CD4-positive, alpha-beta T cell treated with Interferon alpha-2 for 1 hour (primary cell): ENCODE data around the gene TXN.
"Not testable (repeated sequence)": the region's sequence is repeated elsewhere in the genome, so short reads cannot be mapped to it uniquely, and the experiment has no call there.

ENCODE experiments used
- DNase-seq, 2 donors: peaks; one replicate each; pipeline ENCODE4 v3.0.0-alpha.2; 2020 to 2022

Gene TXN

DNA sequence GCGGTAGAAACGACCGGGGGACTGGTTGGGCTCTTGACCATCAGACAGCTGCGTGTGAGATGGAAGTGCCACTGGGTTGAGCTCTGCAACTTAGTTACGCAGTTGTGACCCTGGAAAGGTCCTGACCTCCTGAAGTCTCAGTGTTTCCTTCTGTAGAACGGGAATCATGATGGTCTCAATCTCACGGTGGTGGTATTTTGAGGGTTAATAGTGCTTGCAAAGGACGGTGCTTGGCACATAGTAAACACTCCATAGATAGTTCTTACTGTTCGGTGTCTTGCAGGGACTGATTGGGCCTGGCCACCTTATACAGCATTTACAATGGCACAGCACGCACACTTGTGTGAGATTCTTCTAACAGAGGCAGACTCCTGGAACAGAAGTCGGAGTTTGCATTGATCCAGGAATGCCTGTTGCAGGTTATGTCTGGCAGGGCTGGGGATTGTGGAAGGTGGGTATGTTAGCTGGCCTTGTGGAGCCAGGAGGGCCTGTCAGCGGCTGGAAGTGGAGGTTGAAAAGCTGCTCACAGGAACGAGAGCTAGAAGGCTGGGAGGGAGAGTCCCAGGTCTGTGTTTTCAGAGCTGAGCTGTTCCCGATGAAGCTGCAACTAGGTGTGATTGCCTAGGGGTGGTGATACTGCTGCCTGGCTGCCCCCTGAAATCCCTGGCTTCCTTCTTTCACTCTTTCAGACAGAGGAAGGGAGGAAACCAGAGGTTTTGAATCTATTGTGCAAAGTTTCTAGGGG is 962 bp upstream of the TXN start:
- DNase-seq = no peak

DNA sequence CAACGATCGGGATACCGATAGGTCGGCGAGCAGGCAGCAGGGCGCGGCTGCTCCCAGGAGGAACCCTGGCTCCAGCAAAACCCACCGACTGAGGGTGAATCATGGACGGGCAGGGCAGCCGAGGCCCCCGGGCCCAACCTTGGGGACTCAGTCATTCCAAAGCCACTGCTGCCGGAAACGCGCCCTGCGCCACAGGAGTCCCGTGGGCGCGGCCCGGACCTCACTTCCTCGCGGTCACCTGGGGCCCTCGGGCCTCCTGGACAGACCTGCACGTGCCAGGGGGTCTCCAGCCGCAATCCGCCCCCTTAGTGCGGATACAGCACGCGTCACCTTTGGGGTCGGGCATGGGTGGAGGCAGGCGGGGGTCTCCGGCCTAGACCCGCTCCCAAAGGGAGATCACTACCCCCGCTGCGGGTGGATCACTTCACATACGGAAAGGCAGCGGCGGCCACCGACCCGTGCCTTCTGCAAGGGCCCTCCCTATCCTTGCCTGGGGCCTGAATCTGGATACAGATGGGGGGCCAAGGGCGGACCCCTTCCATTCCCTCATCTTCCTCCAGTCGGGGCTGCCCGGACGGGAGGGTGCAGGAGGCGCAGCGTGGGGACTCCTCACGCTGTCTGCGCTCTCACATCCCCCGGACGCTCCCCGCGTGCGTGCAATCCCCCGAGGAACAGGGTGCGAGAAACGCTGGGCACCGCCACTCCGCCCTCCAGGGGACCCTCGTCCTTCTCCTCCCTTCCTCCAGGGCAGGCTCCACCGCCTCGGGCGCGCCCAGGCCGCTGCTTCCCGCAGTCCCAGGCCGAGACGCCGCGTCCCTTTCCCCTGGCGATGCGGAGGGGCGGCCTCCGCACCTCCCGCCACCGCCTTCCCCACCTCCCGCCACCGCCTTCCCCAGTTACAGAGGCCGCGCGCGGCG is 586 bp downstream of the TXN start:
- peak; percentile 9 to 28 for DNase-seq

DNA sequence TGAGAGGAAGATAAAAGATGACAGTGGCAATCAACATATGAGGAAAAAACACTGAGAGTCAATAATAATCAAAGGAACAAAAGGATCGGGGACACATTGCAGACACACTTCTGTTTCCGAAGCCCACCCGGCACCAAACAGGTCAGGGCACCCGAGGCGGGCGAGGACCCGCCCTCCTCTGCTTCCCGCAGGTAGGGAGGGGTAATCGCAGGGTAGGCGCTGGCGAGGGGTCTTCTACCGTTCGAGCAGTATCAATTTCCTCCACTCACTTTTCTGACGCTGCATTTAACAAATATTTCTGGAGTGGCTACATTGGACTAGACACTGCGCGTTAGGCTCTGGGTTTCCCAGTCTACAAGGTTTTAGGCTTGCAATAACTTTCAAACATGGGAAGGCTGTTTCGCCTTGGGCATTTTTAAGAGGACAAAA is 1.3 kb downstream of the TXN start:
- DNase-seq = peak in 1 of 2 donors; percentile 11

DNA sequence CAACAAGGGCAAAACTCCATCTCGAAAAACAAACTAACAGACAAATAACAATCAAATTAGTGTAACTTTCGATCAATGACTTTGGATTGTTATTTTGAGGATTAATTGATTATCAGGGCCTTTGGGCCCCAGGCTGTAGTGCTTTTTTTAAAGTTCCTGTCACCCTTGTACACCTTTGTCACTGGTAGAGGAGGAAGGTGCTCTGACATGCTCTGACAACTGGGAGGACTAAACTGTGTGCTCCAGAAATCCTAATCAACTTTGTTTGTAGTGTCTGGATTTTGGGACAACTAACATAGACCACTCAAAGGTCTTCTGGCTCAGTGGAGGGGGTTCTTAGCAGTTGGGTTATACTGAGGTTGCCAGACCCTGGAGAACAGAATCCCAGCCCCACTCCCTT is 1.8 kb downstream of the TXN start:
- DNase-seq = no peak

DNA sequence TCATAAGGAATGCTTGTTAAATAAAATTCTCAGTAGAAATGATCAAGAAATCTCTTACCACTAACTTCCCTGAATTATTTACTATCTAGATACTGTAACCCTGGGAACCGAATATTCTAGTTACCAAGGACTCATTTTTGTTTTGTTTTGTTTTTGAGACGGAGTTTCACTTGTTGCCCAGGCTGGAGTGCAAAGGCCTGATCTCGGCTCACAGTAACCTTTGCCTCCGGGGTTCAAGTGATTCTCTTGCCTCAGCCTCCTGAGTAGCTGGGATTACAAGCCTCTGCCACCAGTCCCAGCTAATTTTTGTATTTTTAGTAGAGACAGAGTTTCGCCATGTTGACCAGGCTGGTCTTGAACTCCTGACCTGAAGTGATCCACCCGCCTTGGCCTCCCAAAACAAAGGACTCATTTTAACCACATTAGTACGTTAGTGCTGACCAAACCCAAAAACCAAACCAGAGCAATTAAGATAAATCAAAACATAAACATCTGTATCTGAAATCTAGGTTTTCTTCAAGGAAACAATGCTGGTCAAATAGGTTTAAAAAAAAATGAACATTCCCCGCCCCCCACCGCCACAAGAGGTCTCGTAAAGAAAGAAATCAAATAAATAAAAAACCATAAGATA is 3.7 kb downstream of the TXN start:
- DNase-seq = no peak

DNA sequence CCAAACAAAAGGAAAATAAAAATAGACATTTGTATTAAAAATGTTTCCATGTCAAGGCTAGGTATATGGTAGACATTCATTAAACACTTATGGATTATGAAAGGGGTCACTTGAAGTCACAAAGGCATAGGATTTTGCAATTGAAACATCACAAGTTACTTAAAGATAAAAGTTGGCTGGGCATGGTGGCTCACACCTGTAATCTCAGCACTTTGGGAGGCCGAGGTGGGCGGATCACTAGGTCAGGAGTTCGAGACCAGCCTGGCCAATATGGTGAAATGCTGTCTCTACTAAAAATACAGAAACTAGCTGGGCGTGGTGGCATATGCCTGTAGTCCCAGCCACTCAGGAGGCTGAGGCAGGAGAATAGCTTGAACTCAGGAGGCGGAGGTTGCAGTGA is 4.5 kb downstream of the TXN start:
- DNase-seq = not testable (repeated sequence)

DNA sequence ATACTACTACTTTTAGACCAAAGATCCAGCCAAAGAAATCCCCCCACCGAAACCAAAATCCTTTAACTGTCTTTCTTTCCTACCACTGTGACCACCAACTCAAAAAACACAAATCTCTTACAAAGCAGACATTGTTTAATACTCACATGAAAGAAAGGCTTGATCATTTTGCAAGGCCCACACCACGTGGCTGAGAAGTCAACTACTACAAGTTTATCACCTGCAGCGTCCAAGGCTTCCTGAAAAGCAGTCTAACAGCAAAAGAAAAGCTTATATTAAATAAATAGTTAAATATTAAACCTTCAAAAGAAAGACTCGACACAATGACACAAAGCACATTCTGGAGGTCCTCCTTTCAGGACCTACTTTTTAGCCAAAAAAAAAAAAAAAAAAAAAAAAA is 5.1 kb downstream of the TXN start:
- no peak for DNase-seq

DNA sequence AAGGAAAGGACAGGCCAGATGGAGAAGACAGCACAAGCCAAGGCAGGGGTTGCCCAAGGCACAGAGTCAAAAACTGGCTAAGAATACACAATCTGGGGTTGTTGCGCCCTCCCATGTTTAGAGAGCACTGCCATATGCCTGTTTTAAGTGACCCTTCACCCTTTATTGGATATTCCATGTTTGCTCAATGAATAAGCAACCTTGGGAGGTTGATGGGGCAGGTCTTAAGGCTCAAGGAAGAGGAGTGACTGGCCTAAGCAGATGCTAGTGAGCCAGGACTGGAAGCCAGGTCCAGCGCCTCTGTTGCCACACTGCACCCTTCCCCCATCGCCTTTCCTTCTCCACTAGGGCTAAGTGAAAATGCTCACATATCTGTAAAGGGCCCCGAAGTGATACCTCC is 6.7 kb downstream of the TXN start:
- no peak for DNase-seq

DNA sequence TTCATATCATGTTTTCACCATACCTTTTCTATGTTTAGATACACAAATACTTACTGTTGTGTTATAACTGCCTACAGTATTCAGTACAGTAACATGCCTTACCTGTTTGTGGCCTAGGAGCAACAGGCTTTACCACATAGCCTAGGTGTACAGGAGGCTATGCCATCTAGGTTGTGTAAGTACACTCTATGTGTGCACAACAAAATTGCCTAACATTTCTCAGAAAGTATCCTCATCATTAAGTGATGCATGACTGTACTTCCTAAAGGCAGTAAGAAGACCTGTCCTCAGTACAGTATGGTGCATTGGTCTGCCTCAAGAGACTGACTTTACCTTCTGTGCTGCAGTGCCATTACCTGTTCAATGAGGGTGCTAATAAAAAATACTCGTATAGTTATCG is 7.9 kb downstream of the TXN start:
- no peak for DNase-seq

DNA sequence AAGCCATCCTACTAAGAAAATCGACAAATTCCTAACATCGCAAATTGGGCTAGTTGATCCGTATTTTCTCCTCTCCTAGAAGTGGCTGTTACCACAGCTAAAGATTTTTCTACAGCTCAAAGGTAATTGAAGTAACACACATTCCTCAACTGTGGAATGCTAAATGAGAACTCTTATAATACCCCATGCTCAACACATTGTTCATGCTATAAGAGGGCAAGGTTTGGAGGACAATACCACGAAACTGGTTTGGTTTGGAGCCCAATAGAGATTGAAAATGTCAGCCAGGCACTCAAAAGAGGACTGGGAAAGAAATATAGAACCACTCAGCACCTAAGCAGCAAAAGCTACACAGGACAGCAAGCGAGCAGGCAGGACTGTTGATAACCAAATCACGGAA is 10.1 kb downstream of the TXN start:
- DNase-seq = no peak

DNA sequence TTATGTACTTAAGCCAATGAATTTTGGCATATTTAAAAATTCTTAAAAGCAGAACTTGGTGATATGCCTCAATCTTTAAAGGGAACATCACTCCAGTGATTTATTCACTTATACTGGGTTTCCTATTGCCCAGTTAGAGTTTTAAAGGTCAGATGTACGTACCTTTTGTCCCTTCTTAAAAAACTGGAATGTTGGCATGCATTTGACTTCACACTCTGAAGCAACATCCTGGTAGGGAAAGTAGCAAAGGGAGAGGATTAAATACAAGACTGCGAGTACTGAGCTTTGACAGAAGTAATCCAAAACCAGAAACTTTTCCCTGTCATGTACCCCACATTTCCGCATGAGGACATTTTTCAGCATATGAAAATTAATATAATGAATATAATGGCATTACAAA is 11.7 kb downstream of the TXN start:
- no peak for DNase-seq

DNA sequence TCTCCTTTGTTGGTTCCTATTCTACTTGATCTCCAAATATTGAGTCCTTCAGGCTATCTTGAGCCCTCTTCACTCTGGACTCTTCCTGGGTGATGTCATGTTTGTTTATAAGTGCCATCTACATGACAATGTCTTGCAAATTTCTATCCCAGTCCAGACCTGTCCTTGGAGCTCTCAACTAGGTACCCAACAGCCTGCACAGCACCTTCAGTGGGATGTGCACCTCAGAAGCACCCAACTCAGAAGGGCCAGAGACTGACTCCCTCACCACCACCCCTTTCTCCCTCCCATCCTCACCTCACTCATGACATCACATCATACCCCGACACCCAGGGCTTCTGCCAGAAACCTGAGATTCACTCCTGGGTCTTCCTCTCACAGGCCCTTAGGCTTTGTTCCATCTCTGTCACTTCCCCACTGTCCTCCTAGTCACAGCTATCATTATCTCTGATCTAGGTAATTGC is 14.4 kb downstream of the TXN start:
- DNase-seq = no peak

DNA sequence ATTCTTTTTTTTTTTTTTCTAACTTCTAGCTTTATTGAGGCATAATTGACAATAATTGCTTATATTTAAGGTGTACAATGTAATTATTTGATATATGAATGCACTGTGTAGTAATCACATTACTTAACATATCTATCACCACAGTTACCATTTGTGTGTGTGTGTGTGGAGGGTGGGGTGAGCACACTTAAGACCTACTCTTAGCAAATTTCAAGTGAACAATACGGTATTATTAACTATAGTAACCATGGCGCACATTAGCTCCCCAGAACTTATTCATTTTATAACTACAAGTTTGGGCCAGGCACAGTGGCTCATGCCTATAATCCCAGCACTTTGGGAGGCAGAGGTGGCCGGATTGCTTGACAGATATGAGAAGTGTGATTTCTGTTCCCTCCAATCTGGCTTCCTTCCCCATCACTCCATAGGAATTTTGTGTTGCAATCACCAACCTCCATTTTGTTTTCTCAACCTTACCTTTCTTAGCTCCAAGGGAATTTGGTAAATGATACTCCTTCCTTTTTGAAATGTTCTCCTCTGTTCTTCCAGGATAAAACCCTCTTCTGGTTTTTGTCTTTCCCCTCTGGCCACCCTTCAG is 14.9 kb downstream of the TXN start:
- no peak for DNase-seq

DNA sequence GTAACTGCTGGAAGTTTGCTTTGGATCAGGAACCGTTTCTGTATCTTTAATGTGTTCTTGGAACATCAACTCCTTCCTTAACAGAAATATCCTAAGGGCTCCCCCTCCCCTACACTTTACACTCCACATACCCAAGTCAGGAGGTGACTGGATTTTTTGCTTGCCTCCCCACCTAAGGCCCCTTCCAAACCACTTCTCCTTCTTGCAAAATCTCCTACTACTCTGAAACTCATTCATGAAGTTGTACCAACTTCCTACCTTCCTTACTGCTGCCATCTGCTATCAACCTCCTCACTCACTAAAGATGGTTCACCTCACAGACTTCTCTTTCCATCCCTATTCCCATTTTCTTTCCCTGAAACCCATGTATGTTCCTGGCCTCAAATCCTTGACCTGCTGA is 16.1 kb downstream of the TXN start:
- DNase-seq = no peak

DNA sequence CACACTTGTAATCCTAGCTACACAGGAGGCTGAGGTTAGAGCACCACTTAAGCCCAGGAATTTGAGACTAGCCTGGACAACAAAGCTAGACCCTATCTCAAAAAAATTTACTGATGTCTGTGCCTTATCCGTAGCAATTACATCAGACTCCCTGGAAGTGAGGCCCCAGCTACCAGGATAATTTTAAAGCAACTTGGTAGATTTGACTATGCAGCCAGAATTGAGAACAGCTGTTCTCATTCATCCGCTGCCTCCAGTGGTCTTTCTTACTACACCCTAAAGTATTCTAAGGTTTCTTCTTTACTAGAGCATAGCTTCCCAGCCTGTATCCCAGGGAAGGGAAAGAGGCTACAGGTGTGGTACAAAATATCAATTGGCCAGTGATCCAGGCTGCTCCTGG is 28.0 kb downstream of the TXN start:
- no peak for DNase-seq

DNA sequence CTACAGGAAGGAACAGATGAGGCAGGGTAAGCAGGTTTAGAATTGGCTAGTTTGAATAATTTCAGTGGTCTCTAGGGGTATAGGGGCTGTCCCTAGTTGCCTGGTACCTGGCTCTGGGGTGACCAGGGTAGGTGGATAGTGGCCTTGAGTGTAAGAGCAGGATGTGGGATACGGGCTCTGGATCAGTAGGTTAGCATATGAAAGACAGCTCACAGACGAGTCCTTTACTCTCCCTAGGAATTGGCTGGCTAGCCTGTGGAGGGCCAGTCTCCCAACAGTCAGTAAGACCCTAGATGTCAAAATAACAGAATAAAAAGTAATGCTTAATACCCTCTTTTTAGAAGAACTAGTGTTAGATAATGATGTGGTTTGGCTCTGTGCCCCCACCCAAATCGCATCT is 31.7 kb downstream of the TXN start:
- DNase-seq = no peak

DNA sequence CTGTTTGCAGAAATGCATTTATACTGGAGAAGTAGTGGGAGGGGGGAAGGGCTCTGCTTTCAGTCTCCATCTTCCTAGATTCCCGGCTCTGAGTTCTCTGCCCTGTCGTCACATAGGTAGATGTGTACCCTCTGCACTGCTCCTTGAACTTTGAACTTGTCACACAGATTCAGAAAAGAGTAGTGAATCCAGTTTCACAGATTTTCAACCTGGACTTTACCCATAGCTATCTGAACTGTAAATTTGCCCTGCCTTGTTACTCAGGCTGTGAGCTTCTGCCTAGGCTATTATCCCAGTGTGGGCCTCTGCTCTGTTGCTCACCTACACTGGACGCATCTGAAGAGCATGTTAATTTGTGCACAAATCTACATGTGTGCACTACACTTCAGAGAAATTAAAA is 35.5 kb downstream of the TXN start:
- no peak for DNase-seq

DNA sequence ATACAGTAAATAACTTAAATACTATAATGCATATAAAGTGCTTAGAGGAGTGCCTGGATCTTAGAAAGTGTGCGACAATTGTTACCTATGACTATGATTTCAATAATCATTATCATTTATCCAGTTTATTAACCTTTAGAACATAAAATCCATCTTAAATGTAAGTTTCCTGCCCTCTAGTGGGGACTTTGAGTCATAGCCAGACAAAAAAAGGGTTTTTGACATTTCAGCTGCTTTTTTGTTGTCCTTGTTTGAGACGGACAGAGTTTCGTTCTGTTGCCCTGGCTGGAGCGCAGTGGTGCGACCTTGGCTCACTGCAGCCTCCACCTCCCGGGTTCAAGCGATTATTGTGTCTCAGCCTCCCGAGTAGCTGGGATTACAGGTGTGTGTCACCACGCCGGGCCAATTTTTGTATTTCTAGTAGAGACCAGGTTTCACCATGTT is 38.6 kb downstream of the TXN start:
- DNase-seq = peak in 1 of 2 donors; percentile 40

DNA sequence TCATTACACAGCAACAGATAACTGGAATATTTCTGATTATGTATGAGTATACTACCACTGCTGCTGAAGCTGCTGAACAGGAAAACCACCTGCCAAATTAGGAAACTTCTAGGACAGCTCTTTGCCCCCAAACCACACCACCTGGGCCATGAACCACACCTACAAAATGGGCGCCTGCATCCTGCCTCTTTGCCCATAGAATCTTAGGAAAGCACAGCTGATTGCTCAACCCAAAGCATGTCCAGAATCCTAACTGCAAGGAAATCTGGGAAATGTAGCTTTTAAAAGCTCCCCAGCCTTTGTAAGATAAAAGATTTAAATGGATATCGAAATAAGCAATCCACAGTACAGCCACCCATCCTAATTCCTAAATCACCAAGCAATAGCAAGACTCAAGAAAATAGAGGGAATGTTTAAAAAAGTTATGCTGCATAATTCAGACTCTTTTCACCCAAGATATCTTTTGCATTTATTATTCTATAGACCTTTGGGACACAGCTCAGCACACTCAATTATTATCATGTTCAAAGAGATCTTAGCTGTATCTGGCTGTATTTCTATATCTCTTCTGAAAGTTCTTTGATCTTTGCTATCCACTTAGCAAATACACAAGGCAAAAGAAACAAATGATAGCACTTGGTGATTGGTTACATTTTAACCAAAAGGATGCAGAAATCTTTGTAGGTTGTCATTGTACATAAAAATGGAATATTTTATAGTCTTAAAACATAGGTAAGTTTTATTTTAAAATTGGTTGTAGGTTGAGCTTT is 41.5 kb downstream of the TXN start:
- DNase-seq = no peak

DNA sequence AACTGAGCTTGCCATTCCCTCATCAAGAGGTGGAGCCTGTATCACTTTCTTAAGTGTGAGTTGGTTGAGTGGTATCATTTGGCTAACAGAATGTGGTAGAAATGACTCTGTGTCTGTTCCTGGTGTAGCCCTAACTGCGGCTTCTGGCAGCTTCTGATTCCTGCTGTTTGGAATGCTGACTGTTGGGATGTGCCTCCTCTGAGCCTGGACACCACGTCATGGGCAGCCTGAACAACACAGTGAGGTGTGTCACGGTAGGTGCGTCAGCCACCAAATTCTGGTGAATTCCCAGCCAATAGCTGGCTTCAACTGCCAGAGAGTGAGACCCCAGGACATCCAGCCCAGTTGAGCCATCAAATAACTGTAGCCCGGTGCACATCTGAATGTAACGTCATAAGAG is 42.2 kb downstream of the TXN start:
- no peak for DNase-seq

DNA sequence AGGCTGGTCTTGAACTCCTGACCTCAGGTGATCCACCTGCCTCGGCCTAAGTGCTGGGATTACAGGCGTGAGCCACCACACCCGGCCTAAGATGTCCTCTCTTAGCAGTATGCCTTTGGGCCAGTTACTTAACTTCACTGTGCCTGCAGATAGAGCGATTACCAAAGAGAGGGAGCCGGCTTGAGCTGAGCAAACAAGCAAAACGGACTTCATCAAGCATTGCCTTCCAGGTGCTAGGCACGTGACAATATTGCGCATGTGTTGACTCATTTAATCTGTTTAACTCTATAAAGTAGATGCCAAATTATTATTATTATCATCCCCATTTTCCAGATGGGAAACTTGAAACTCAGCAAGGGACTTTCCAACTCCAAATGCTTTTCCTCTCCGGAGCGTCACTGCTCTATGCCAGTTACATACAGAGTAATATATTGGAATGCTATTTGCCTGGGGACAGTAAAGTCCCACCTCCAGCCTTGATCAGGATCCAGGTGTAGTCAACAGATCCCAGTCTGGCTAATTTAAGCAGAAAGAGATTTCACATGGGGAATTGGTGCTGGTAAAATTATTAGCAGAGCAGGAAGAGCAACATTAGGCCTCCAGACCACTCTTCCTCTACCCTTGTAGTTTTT is 42.8 kb downstream of the TXN start:
- DNase-seq = no peak

DNA sequence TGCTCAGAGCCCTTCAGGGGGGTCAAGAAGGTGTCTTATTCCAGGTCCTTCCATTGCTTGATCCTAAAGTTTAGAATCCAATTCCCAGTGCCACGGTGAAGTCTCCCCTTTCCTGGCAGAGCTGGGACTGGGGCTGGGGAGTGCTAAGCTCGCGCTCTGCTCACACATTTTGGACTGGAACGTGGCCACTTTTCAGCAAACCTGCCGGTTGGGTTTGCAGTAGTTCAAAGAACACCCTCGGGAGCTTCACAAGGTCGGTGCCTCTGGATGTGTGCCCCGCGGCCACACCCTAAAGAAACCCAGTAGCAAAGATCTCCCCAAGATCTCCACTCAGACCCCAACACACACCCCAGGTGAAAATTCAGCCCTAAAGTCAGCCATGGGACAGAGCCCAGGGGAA is 48.3 kb downstream of the TXN start, which contains the start of gene C9orf152:
C9orf152 (minus strand) TSS at position 129 of the 400 bp plus-strand sequence. CDS start 580 bp downstream, outside the sequence.
- DNase-seq = no peak
